ENCODE results near the gene TRIM72.

The TRIM72 gene

DNA sequence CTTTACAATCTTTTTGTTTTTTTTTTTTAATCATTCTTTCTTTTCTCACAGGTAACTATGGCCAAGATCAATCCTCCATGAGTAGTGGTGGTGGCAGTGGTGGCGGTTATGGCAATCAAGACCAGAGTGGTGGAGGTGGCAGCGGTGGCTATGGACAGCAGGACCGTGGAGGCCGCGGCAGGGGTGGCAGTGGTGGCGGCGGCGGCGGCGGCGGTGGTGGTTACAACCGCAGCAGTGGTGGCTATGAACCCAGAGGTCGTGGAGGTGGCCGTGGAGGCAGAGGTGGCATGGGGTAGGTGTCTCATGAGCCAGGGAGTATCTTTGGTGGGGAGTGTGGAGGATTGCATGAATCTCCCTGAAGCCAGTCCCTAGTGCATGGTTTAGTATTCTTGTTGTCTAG, 29.0 kb upstream of the TRIM72 start:
- peaks cover 91% of the 10 kb centered on the region for H3K79me2 ChIP-seq (ENCODE audit: insufficient read depth, low read length)
- H4K20me1 ChIP-seq (ENCODE audit: low read depth, low read length) = peaks cover 73% of the 10 kb centered on the region
- H3K9me3 ChIP-seq (ENCODE audit: insufficient read depth, low read length) = no peaks in the 10 kb centered on the region
- TF ChIP-seq, protein P1, sequence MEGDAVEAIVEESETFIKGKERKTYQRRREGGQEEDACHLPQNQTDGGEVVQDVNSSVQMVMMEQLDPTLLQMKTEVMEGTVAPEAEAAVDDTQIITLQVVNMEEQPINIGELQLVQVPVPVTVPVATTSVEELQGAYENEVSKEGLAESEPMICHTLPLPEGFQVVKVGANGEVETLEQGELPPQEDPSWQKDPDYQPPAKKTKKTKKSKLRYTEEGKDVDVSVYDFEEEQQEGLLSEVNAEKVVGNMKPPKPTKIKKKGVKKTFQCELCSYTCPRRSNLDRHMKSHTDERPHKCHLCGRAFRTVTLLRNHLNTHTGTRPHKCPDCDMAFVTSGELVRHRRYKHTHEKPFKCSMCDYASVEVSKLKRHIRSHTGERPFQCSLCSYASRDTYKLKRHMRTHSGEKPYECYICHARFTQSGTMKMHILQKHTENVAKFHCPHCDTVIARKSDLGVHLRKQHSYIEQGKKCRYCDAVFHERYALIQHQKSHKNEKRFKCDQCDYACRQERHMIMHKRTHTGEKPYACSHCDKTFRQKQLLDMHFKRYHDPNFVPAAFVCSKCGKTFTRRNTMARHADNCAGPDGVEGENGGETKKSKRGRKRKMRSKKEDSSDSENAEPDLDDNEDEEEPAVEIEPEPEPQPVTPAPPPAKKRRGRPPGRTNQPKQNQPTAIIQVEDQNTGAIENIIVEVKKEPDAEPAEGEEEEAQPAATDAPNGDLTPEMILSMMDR (IDR thresholded peaks at IDR 0.05; ENCODE audit: insufficient read depth, low read length, poor library complexity, severe bottlenecking) = no peak
- TF ChIP-seq EZH2phosphoT487 (conservative IDR thresholded peaks at IDR 0.05; ENCODE audit: low read length) = no peak
- no peak overlapping the region for H3K4me2 ChIP-seq (ENCODE audit: low read depth, low read length, poor library complexity, severe bottlenecking)
- peaks cover 86% of the 10 kb centered on the region for H3K36me3 ChIP-seq (ENCODE audit: low read length)
- H3K4me3 ChIP-seq (ENCODE audit: insufficient read depth, low read length, poor library complexity, severe bottlenecking) = no peak overlapping the region
- H3F3A ChIP-seq (ENCODE audit: insufficient read depth) = peaks cover 24% of the 10 kb centered on the region; the same call in 1 of the 2 replicates
- H2AFZ ChIP-seq (ENCODE audit: low read depth, low read length, severe bottlenecking) = no peak overlapping the region
- no peaks in the 10 kb centered on the region for H3K9me2 ChIP-seq (replicated peaks; ENCODE audit: insufficient read depth, low read length)
- H3K9ac ChIP-seq (ENCODE audit: low read length) = no peak overlapping the region
- H3K27ac ChIP-seq (ENCODE audit: low read depth, low read length) = no peak overlapping the region
- no peaks in the 10 kb centered on the region for H3K27me3 ChIP-seq (ENCODE audit: low read length)

- no peaks in the 10 kb centered on the region for H3K27me3 ChIP-seq (ENCODE audit: low read length)
- peaks cover 27% of the 10 kb centered on the region; the same call in 1 of the 2 replicates for H3F3A ChIP-seq (ENCODE audit: insufficient read depth)
- peaks cover 90% of the 10 kb centered on the region for H3K36me3 ChIP-seq (ENCODE audit: low read length)
- H4K20me1 ChIP-seq (ENCODE audit: low read depth, low read length) = peaks cover 77% of the 10 kb centered on the region
- no peak for TF ChIP-seq EZH2phosphoT487 (conservative IDR thresholded peaks at IDR 0.05; ENCODE audit: low read length)
- TF ChIP-seq, protein P1 (IDR thresholded peaks at IDR 0.05; ENCODE audit: insufficient read depth, low read length, poor library complexity, severe bottlenecking) = no peak
- H2AFZ ChIP-seq (ENCODE audit: low read depth, low read length, severe bottlenecking) = no peak overlapping the region
- peaks cover 87% of the 10 kb centered on the region for H3K79me2 ChIP-seq (ENCODE audit: insufficient read depth, low read length)
- no peaks in the 10 kb centered on the region for H3K9me3 ChIP-seq (ENCODE audit: insufficient read depth, low read length)
- H3K9ac ChIP-seq (ENCODE audit: low read length) = no peak overlapping the region
- H3K4me3 ChIP-seq (ENCODE audit: insufficient read depth, low read length, poor library complexity, severe bottlenecking) = no peak overlapping the region
- H3K4me2 ChIP-seq (ENCODE audit: low read depth, low read length, poor library complexity, severe bottlenecking) = no peak overlapping the region
- no peaks in the 10 kb centered on the region for H3K9me2 ChIP-seq (replicated peaks; ENCODE audit: insufficient read depth, low read length)
- no peak overlapping the region for H3K27ac ChIP-seq (ENCODE audit: low read depth, low read length)
These were observed 28.6 kb upstream of the TRIM72 start for GRCh38 chr16:31185339-31185738.

- H3K4me3 ChIP-seq (ENCODE audit: insufficient read depth, low read length, poor library complexity, severe bottlenecking) = no peak overlapping the region
- H3K36me3 ChIP-seq (ENCODE audit: low read length) = peaks cover 93% of the 10 kb centered on the region
- H3K79me2 ChIP-seq (ENCODE audit: insufficient read depth, low read length) = peaks cover 83% of the 10 kb centered on the region
- no peak overlapping the region for H2AFZ ChIP-seq (ENCODE audit: low read depth, low read length, severe bottlenecking)
- H3K9me2 ChIP-seq (replicated peaks; ENCODE audit: insufficient read depth, low read length) = no peaks in the 10 kb centered on the region
- no peak overlapping the region for H3K27ac ChIP-seq (ENCODE audit: low read depth, low read length)
- peaks cover 30% of the 10 kb centered on the region; the same call in 1 of the 2 replicates for H3F3A ChIP-seq (ENCODE audit: insufficient read depth)
- no peaks in the 10 kb centered on the region for H3K27me3 ChIP-seq (ENCODE audit: low read length)
- no peak for TF ChIP-seq EZH2phosphoT487 (conservative IDR thresholded peaks at IDR 0.05; ENCODE audit: low read length)
- TF ChIP-seq, protein P1 (IDR thresholded peaks at IDR 0.05; ENCODE audit: insufficient read depth, low read length, poor library complexity, severe bottlenecking) = no peak
- no peak overlapping the region for H3K9ac ChIP-seq (ENCODE audit: low read length)
- peaks cover 86% of the 10 kb centered on the region for H4K20me1 ChIP-seq (ENCODE audit: low read depth, low read length)
- no peak overlapping the region for H3K4me2 ChIP-seq (ENCODE audit: low read depth, low read length, poor library complexity, severe bottlenecking)
- H3K9me3 ChIP-seq (ENCODE audit: insufficient read depth, low read length) = no peaks in the 10 kb centered on the region
These were observed 27.7 kb upstream of the TRIM72 start for GRCh38 chr16:31186176-31186575.

Data from SU-DHL-6 (cell line).